ENCODE measurements around the gene GOLGA7B. TPM values are rescaled to one million over a fixed set of nuclear protein-coding genes. Genes with fewer than 3 reads are reported as not detected.
"Not testable (repeated sequence)": the region's sequence is repeated elsewhere in the genome, so short reads cannot be mapped to it uniquely, and the experiment has no call there.

The GOLGA7B gene
- total RNA-seq, 4 donors from 2014 or later, result 0.29 to 2.3 (median 0.63) TPM

GRCh38 chr10:97836446-97836845, 13.2 kb upstream of the GOLGA7B start:
- TF ChIP-seq CTCF (IDR thresholded peaks at IDR 0.05 in 4 of 5, conservative IDR thresholded peaks at IDR 0.05 in 1 of 5) (no peak), POLR2A (IDR thresholded peaks at IDR 0.05) (no peak)
- no peak for ATAC-seq
- in situ Hi-C loops (cut with MboI; ENCODE audit: low sequenced_read_pairs in 4 of 4) (no loop called here), intact Hi-C loops (cut with DNase I; ENCODE audit: low total_unique reads) (no loop called here)
- H3K4me1 ChIP-seq, result peaks cover 15 to 25% of the 10 kb centered on the region in 2 donors
- H3K27ac ChIP-seq, result no peak overlapping the region
- no peak for DNase-seq
- H3K9me3 ChIP-seq, result no peaks in the 10 kb centered on the region
- no peak overlapping the region for H3K4me3 ChIP-seq
- H3K36me3 ChIP-seq, result no peaks in the 10 kb centered on the region
- no peaks in the 10 kb centered on the region for H3K27me3 ChIP-seq

GRCh38 chr10:97838091-97838490, 11.6 kb upstream of the GOLGA7B start:
- DNase-seq (no peak), ATAC-seq (no peak)
- H3K4me3 ChIP-seq, result no peak overlapping the region
- H3K36me3 ChIP-seq, result no peaks in the 10 kb centered on the region
- no peaks in the 10 kb centered on the region for H3K9me3 ChIP-seq
- intact Hi-C loops (cut with DNase I; ENCODE audit: low total_unique reads) (no loop called here), in situ Hi-C loops (cut with MboI; ENCODE audit: low sequenced_read_pairs in 4 of 4) (no loop called here)
- peaks cover 15 to 25% of the 10 kb centered on the region in 2 donors for H3K4me1 ChIP-seq
- no peaks in the 10 kb centered on the region for H3K27me3 ChIP-seq
- peak overlapping the region in 1 of 4 donors; percentile 94 for H3K27ac ChIP-seq
- TF ChIP-seq POLR2A (IDR thresholded peaks at IDR 0.05) (no peak), CTCF (IDR thresholded peaks at IDR 0.05 in 4 of 5, conservative IDR thresholded peaks at IDR 0.05 in 1 of 5) (no peak)

GRCh38 chr10:97841166-97841565, 8.5 kb upstream of the GOLGA7B start:
- H3K4me3 ChIP-seq; H3K9me3 ChIP-seq; H3K27me3 ChIP-seq; intact Hi-C loops (cut with DNase I; ENCODE audit: low total_unique reads); in situ Hi-C loops (cut with MboI; ENCODE audit: low sequenced_read_pairs in 4 of 4); DNase-seq; H3K36me3 ChIP-seq; ATAC-seq: not testable (repeated sequence)
- H3K27ac ChIP-seq, result peak overlapping the region in 3 of 4 donors; percentile 90 to 94 (median 93)
- peaks cover 15 to 25% of the 10 kb centered on the region in 2 donors for H3K4me1 ChIP-seq

GRCh38 chr10:97842114-97842513, 7.5 kb upstream of the GOLGA7B start:
- ATAC-seq; in situ Hi-C loops (cut with MboI; ENCODE audit: low sequenced_read_pairs in 4 of 4): not testable (repeated sequence)

GRCh38 chr10:97842656-97843280, 6.9 kb upstream of the GOLGA7B start:
- ATAC-seq (no peak), DNase-seq (no peak)
- Histone ChIP-seq H3K27me3 (no peaks in the 10 kb centered on the region), H3K4me3 (no peak overlapping the region), H3K9me3 (no peaks in the 10 kb centered on the region), H3K4me1 (peaks cover 15 to 25% of the 10 kb centered on the region in 2 donors), H3K27ac (no peak overlapping the region), H3K36me3 (no peaks in the 10 kb centered on the region)
- no peak for TF ChIP-seq POLR2A (IDR thresholded peaks at IDR 0.05)
- no peak for TF ChIP-seq CTCF (IDR thresholded peaks at IDR 0.05 in 4 of 5, conservative IDR thresholded peaks at IDR 0.05 in 1 of 5)
- intact Hi-C loops (cut with DNase I; ENCODE audit: low total_unique reads) (no loop called here), in situ Hi-C loops (cut with MboI; ENCODE audit: low sequenced_read_pairs in 4 of 4) (no loop called here)

More at GRCh38 chr10:97842114-97842513, 7.5 kb upstream of the GOLGA7B start:
- H3K9me3 ChIP-seq; intact Hi-C loops (cut with DNase I; ENCODE audit: low total_unique reads); H3K4me3 ChIP-seq; H3K27ac ChIP-seq; DNase-seq; H3K36me3 ChIP-seq; H3K27me3 ChIP-seq: not testable (repeated sequence)
- peaks cover 15 to 25% of the 10 kb centered on the region in 2 donors for H3K4me1 ChIP-seq

GRCh38 chr10:97843281-97843671, 6.4 kb upstream of the GOLGA7B start:
- Histone ChIP-seq H3K4me1 (peaks cover 15 to 23% of the 10 kb centered on the region in 2 donors), H3K4me3 (no peak overlapping the region), H3K27me3 (no peaks in the 10 kb centered on the region), H3K36me3 (no peaks in the 10 kb centered on the region), H3K27ac (no peak overlapping the region), H3K9me3 (no peaks in the 10 kb centered on the region)
- intact Hi-C loops (cut with DNase I; ENCODE audit: low total_unique reads) (no loop called here), in situ Hi-C loops (cut with MboI; ENCODE audit: low sequenced_read_pairs in 4 of 4) (no loop called here)
- ATAC-seq, result no peak
- TF ChIP-seq POLR2A (IDR thresholded peaks at IDR 0.05) (no peak), CTCF (IDR thresholded peaks at IDR 0.05 in 4 of 5, conservative IDR thresholded peaks at IDR 0.05 in 1 of 5) (no peak)
- no peak for DNase-seq

- DNase-seq; in situ Hi-C loops (cut with MboI; ENCODE audit: low sequenced_read_pairs in 4 of 4); intact Hi-C loops (cut with DNase I; ENCODE audit: low total_unique reads); H3K9me3 ChIP-seq; H3K27me3 ChIP-seq; H3K27ac ChIP-seq; ATAC-seq; H3K4me3 ChIP-seq; H3K36me3 ChIP-seq: not testable (repeated sequence)
- H3K4me1 ChIP-seq, result peaks cover 15 to 16% of the 10 kb centered on the region in 2 donors
Observed at GRCh38 chr10:97843972-97844371, 5.7 kb upstream of the GOLGA7B start.
